ENCODE measurements around the gene MUC2. TPM values are rescaled to one million over a fixed set of nuclear protein-coding genes. Genes with fewer than 3 reads are reported as not detected.

MUC2 gene
- total and polyA plus RNA-seq, 5 donors from 2014 or later: not detected

- Mint-ChIP-seq H3K4me1 (peaks cover 0 to 5% (median 0%) of the 10 kb centered on the region in 4 donors), H3K9me3 (peaks cover 0 to 6% (median 0%) of the 10 kb centered on the region in 7 donors), H3K4me3 (no peak overlapping the region), H3K27me3 (no peaks in the 10 kb centered on the region), H3K36me3 (no peaks in the 10 kb centered on the region), H3K27ac (no peak overlapping the region)
- H3K4me1 ChIP-seq (ENCODE audit: control insufficient read depth, insufficient read depth, low read length, poor library complexity, severe bottlenecking): no peaks in the 10 kb centered on the region
- no peaks in the 10 kb centered on the region for H3K36me3 ChIP-seq (ENCODE audit: control insufficient read depth, insufficient read depth, low read length)
- H3K27me3 ChIP-seq (ENCODE audit: control insufficient read depth, insufficient read depth, low read length): no peaks in the 10 kb centered on the region
- no peaks in the 10 kb centered on the region for H3K9me3 ChIP-seq (ENCODE audit: control insufficient read depth in 2 of 2, low read length in 2 of 2)
- ATAC-seq (ENCODE audit: low read depth in 2 of 2) (no peak), DNase-seq (no peak)
- H3K27ac ChIP-seq (ENCODE audit: insufficient read depth, low read length, poor library complexity, severe bottlenecking): no peak overlapping the region
- H3K4me3 ChIP-seq (ENCODE audit: low read depth, low read length): no peak overlapping the region
Measured at GRCh38 chr11:1029051-1029450, 45.6 kb upstream of the MUC2 start.

- ATAC-seq (ENCODE audit: low read depth in 2 of 2) (no peak), DNase-seq (no peak)
- no peak overlapping the region for H3K4me3 ChIP-seq (ENCODE audit: low read depth, low read length)
- Mint-ChIP-seq H3K36me3 (no peaks in the 10 kb centered on the region), H3K27me3 (no peaks in the 10 kb centered on the region), H3K27ac (no peak overlapping the region), H3K4me1 (peaks cover 0 to 5% (median 0%) of the 10 kb centered on the region in 4 donors), H3K4me3 (no peak overlapping the region), H3K9me3 (peaks cover 0 to 6% (median 0%) of the 10 kb centered on the region in 7 donors)
- no peaks in the 10 kb centered on the region for H3K4me1 ChIP-seq (ENCODE audit: control insufficient read depth, insufficient read depth, low read length, poor library complexity, severe bottlenecking)
- H3K36me3 ChIP-seq (ENCODE audit: control insufficient read depth, insufficient read depth, low read length): no peaks in the 10 kb centered on the region
- no peak overlapping the region for H3K27ac ChIP-seq (ENCODE audit: insufficient read depth, low read length, poor library complexity, severe bottlenecking)
- H3K9me3 ChIP-seq (ENCODE audit: control insufficient read depth in 2 of 2, low read length in 2 of 2): no peaks in the 10 kb centered on the region
- no peaks in the 10 kb centered on the region for H3K27me3 ChIP-seq (ENCODE audit: control insufficient read depth, insufficient read depth, low read length)
Measured at GRCh38 chr11:1029654-1030053, 45.0 kb upstream of the MUC2 start.

GRCh38 chr11:1030086-1030485 is 44.6 kb upstream of the MUC2 start:
- Histone ChIP-seq H3K27ac (ENCODE audit: insufficient read depth, low read length, poor library complexity, severe bottlenecking) (no peak overlapping the region), H3K27me3 (ENCODE audit: control insufficient read depth, insufficient read depth, low read length) (no peaks in the 10 kb centered on the region), H3K4me3 (ENCODE audit: low read depth, low read length) (no peak overlapping the region), H3K4me1 (ENCODE audit: control insufficient read depth, insufficient read depth, low read length, poor library complexity, severe bottlenecking) (no peaks in the 10 kb centered on the region), H3K36me3 (ENCODE audit: control insufficient read depth, insufficient read depth, low read length) (no peaks in the 10 kb centered on the region), H3K9me3 (ENCODE audit: control insufficient read depth in 2 of 2, low read length in 2 of 2) (no peaks in the 10 kb centered on the region)
- ATAC-seq (ENCODE audit: low read depth in 2 of 2) (no peak), DNase-seq (no peak)
- H3K27me3 Mint-ChIP-seq: no peaks in the 10 kb centered on the region
- no peak overlapping the region for H3K27ac Mint-ChIP-seq
- H3K4me1 Mint-ChIP-seq: peaks cover 0 to 5% (median 0%) of the 10 kb centered on the region in 4 donors
- H3K36me3 Mint-ChIP-seq: no peaks in the 10 kb centered on the region
- peaks cover 0 to 6% (median 0%) of the 10 kb centered on the region in 7 donors for H3K9me3 Mint-ChIP-seq
- H3K4me3 Mint-ChIP-seq: no peak overlapping the region

- Mint-ChIP-seq H3K27me3 (no peaks in the 10 kb centered on the region), H3K4me1 (peaks cover 0 to 5% (median 0%) of the 10 kb centered on the region in 4 donors), H3K4me3 (no peak overlapping the region), H3K36me3 (no peaks in the 10 kb centered on the region), H3K9me3 (peaks cover 0 to 6% (median 0%) of the 10 kb centered on the region in 7 donors), H3K27ac (no peak overlapping the region)
- Histone ChIP-seq H3K27me3 (ENCODE audit: control insufficient read depth, insufficient read depth, low read length) (no peaks in the 10 kb centered on the region), H3K4me3 (ENCODE audit: low read depth, low read length) (no peak overlapping the region), H3K36me3 (ENCODE audit: control insufficient read depth, insufficient read depth, low read length) (no peaks in the 10 kb centered on the region), H3K27ac (ENCODE audit: insufficient read depth, low read length, poor library complexity, severe bottlenecking) (no peak overlapping the region), H3K9me3 (ENCODE audit: control insufficient read depth in 2 of 2, low read length in 2 of 2) (no peaks in the 10 kb centered on the region), H3K4me1 (ENCODE audit: control insufficient read depth, insufficient read depth, low read length, poor library complexity, severe bottlenecking) (no peaks in the 10 kb centered on the region)
- DNase-seq (no peak), ATAC-seq (ENCODE audit: low read depth in 2 of 2) (no peak)
Measured at GRCh38 chr11:1030556-1030955, 44.1 kb upstream of the MUC2 start.

- Mint-ChIP-seq H3K36me3 (no peaks in the 10 kb centered on the region), H3K9me3 (peaks cover 0 to 6% (median 0%) of the 10 kb centered on the region in 7 donors), H3K4me3 (no peak overlapping the region), H3K27me3 (no peaks in the 10 kb centered on the region), H3K27ac (peak overlapping the region in 1 of 3 donors; percentile 86), H3K4me1 (peaks cover 0 to 5% (median 0%) of the 10 kb centered on the region in 4 donors)
- Histone ChIP-seq H3K4me1 (ENCODE audit: control insufficient read depth, insufficient read depth, low read length, poor library complexity, severe bottlenecking) (no peaks in the 10 kb centered on the region), H3K9me3 (ENCODE audit: control insufficient read depth in 2 of 2, low read length in 2 of 2) (no peaks in the 10 kb centered on the region), H3K4me3 (ENCODE audit: low read depth, low read length) (no peak overlapping the region), H3K36me3 (ENCODE audit: control insufficient read depth, insufficient read depth, low read length) (no peaks in the 10 kb centered on the region), H3K27ac (ENCODE audit: insufficient read depth, low read length, poor library complexity, severe bottlenecking) (no peak overlapping the region), H3K27me3 (ENCODE audit: control insufficient read depth, insufficient read depth, low read length) (no peaks in the 10 kb centered on the region)
- DNase-seq (no peak), ATAC-seq (ENCODE audit: low read depth in 2 of 2) (no peak)
Measured at GRCh38 chr11:1031121-1031899, 43.4 kb upstream of the MUC2 start.

GRCh38 chr11:1032310-1032891 is 42.3 kb upstream of the MUC2 start:
- no peaks in the 10 kb centered on the region for H3K36me3 ChIP-seq (ENCODE audit: control insufficient read depth, insufficient read depth, low read length)
- Mint-ChIP-seq H3K27me3 (no peaks in the 10 kb centered on the region), H3K4me1 (peaks cover 0 to 5% (median 0%) of the 10 kb centered on the region in 4 donors), H3K4me3 (peak overlapping the region in 1 of 4 donors; percentile 1), H3K36me3 (no peaks in the 10 kb centered on the region), H3K9me3 (peaks cover 0 to 6% (median 0%) of the 10 kb centered on the region in 7 donors), H3K27ac (peak overlapping the region in 2 of 3 donors; percentile 7 to 86)
- DNase-seq (no peak), ATAC-seq (ENCODE audit: low read depth in 2 of 2) (no peak)
- H3K9me3 ChIP-seq (ENCODE audit: control insufficient read depth in 2 of 2, low read length in 2 of 2): no peaks in the 10 kb centered on the region
- no peaks in the 10 kb centered on the region for H3K4me1 ChIP-seq (ENCODE audit: control insufficient read depth, insufficient read depth, low read length, poor library complexity, severe bottlenecking)
- no peak overlapping the region for H3K4me3 ChIP-seq (ENCODE audit: low read depth, low read length)
- H3K27ac ChIP-seq (ENCODE audit: insufficient read depth, low read length, poor library complexity, severe bottlenecking): no peak overlapping the region
- H3K27me3 ChIP-seq (ENCODE audit: control insufficient read depth, insufficient read depth, low read length): no peaks in the 10 kb centered on the region

- Histone ChIP-seq H3K4me3 (ENCODE audit: low read depth, low read length) (no peak overlapping the region), H3K9me3 (ENCODE audit: control insufficient read depth in 2 of 2, low read length in 2 of 2) (no peaks in the 10 kb centered on the region), H3K27ac (ENCODE audit: insufficient read depth, low read length, poor library complexity, severe bottlenecking) (no peak overlapping the region), H3K36me3 (ENCODE audit: control insufficient read depth, insufficient read depth, low read length) (no peaks in the 10 kb centered on the region), H3K4me1 (ENCODE audit: control insufficient read depth, insufficient read depth, low read length, poor library complexity, severe bottlenecking) (no peaks in the 10 kb centered on the region), H3K27me3 (ENCODE audit: control insufficient read depth, insufficient read depth, low read length) (no peaks in the 10 kb centered on the region)
- peaks cover 0 to 6% (median 0%) of the 10 kb centered on the region in 7 donors for H3K9me3 Mint-ChIP-seq
- DNase-seq (no peak), ATAC-seq (ENCODE audit: low read depth in 2 of 2) (no peak)
- no peak overlapping the region for H3K27ac Mint-ChIP-seq
- H3K4me3 Mint-ChIP-seq: no peak overlapping the region
- no peaks in the 10 kb centered on the region for H3K36me3 Mint-ChIP-seq
- H3K4me1 Mint-ChIP-seq: peaks cover 0 to 5% (median 0%) of the 10 kb centered on the region in 4 donors
- no peaks in the 10 kb centered on the region for H3K27me3 Mint-ChIP-seq
Measured at GRCh38 chr11:1033016-1033798, 41.5 kb upstream of the MUC2 start.

Measured in CD4-positive, CD25-positive, alpha-beta regulatory T cell (primary cell).